Bronchial epithelial cell (primary cell): Measurements from ENCODE around the gene SHROOM3. TPM values are rescaled to one million over a fixed set of nuclear protein-coding genes. Genes with fewer than 3 reads are reported as not detected.

ENCODE experiments used
- DNase-seq: peaks from one replicate; pipeline ENCODE4 v3.0.0-alpha.2; 2010; ENCODE audit warnings: low read depth
- FAIRE-seq: peaks from 2 replicates; lab custom pipeline; 2011; peaks lifted over from hg19 to GRCh38; lab: Jason Lieb, UNC
- H3K27me3 ChIP-seq: 2 replicates; pipeline ENCODE4 v1.5.1; 2011; ENCODE audit warnings: low read length; ENCODE audit not compliant: control insufficient read depth, insufficient read depth
- H3K36me3 ChIP-seq: 2 replicates; pipeline ENCODE4 v1.5.1; 2011; ENCODE audit warnings: low read length; ENCODE audit not compliant: control insufficient read depth, insufficient read depth
- H3K4me3 ChIP-seq: 2 replicates; pipeline ENCODE4 v1.5.1; 2011; ENCODE audit warnings: mild to moderate bottlenecking, low read depth, low read length, control low read depth
- CTCF ChIP-seq: IDR thresholded peaks from 2 replicates; pipeline ENCODE4 v1.5.1; 2011; ENCODE audit warnings: mild to moderate bottlenecking, moderate library complexity, low read length, control low read depth, inconsistent platforms; ENCODE audit not compliant: insufficient read depth, severe bottlenecking
- total RNA-seq: library from RNA; depleted of rRNA; stranded (reverse); fragments of >200 nt; gene quantifications from 2 replicates; pipeline ENCODE4 v1.2.1, GENCODE V29; 2014

The SHROOM3 gene
- total RNA-seq, 1 donor from 2014 or later, result 6.3 TPM

DNA sequence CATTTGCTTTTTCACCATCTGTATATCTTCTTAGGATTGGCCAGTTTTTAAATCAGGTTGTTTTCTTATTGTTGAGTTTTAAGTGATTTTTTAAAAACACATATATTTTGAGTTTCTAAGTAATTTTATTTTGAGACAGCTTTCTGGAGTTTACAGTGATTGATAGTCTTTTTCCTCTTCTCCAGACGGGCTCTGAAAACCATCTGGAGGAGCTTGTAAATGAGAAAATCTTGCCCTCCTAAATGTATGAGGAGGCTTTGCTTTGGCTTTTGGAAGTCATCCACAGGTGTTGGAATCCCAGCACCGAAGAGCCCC is 302.7 kb downstream of the SHROOM3 start:
- Histone ChIP-seq H3K4me3 (no peak overlapping the region), H3K27me3 (no peaks in the 10 kb centered on the region), H3K36me3 (peaks cover 12% of the 10 kb centered on the region)
- no peak for DNase-seq
- TF ChIP-seq CTCF, result no peak
- no peak for FAIRE-seq

GRCh38 chr4:76738086-76738931 is 303.3 kb downstream of the SHROOM3 start:
- Histone ChIP-seq H3K36me3 (peaks cover 12% of the 10 kb centered on the region), H3K4me3 (no peak overlapping the region), H3K27me3 (no peaks in the 10 kb centered on the region)
- peak; percentile 47 for FAIRE-seq
- TF ChIP-seq CTCF, result no peak
- DNase-seq, result peak; percentile 31

GRCh38 chr4:76740192-76740591 is 305.2 kb downstream of the SHROOM3 start:
- FAIRE-seq (no peak), DNase-seq (no peak)
- TF ChIP-seq CTCF, result no peak

GRCh38 chr4:76740866-76741662 is 306.0 kb downstream of the SHROOM3 start:
- TF ChIP-seq CTCF, result no peak
- Histone ChIP-seq H3K4me3 (no peak overlapping the region), H3K27me3 (no peaks in the 10 kb centered on the region), H3K36me3 (peaks cover 12% of the 10 kb centered on the region)
- FAIRE-seq, result no peak
- DNase-seq, result no peak

More at GRCh38 chr4:76740192-76740591, 305.2 kb downstream of the SHROOM3 start:
- Histone ChIP-seq H3K4me3 (no peak overlapping the region), H3K27me3 (no peaks in the 10 kb centered on the region), H3K36me3 (peaks cover 12% of the 10 kb centered on the region)

- no peak for TF ChIP-seq CTCF
- no peaks in the 10 kb centered on the region for H3K27me3 ChIP-seq
- H3K4me3 ChIP-seq, result no peak overlapping the region
- peaks cover 12% of the 10 kb centered on the region for H3K36me3 ChIP-seq
- no peak for DNase-seq
- FAIRE-seq, result no peak
These were observed 306.6 kb downstream of the SHROOM3 start for GRCh38 chr4:76741663-76742020.
